SK-N-MC (cell line): ENCODE measurements around the gene CDK9.

Experiments
- EZH2 ChIP-seq: fragments of 200-600 bp; sonication (generic); IDR thresholded peaks from one replicate; pipeline ENCODE4 v1.6.1; 2017; ENCODE audit warnings: antibody characterized with exemption
- POLR2AphosphoS5 ChIP-seq: IDR thresholded peaks from 2 replicates; pipeline ENCODE4 v1.6.1; 2012; ENCODE audit warnings: mild to moderate bottlenecking, low read depth, low read length, borderline replicate concordance

GRCh38 chr9:127779136-127779981 is 6.5 kb upstream of the CDK9 start:
- TF ChIP-seq EZH2 (no peak), POLR2AphosphoS5 (no peak)
